HepG2 (cell line): ENCODE results near the gene NEK8. TPM values are rescaled to one million over a fixed set of nuclear protein-coding genes. Genes with fewer than 3 reads are reported as not detected.

ENCODE experiments used
- ATF7 ChIP-seq, 2 experiments: fragments of 450-650 bp in 1 of 2; sonication (generic) in 1 of 2; formaldehyde crosslinking in 1 of 2; IDR thresholded peaks; 2 replicates each; pipeline versions ENCODE4 v1.4.0 to v1.6.1; 2016 to 2020; ENCODE audit warnings: antibody characterized with exemption in 1 of 2, mild to moderate bottlenecking in 1 of 2, missing genetic modification reagents in 1 of 2
- CCAR2 ChIP-seq: fragments of 200-400 bp; formaldehyde crosslinking; optimal IDR thresholded peaks from 2 replicates; pipeline ENCODE3; 2018; ENCODE audit warnings: low read depth, mild to moderate bottlenecking, low read length, moderate library complexity
- FOXK1 ChIP-seq: sonication (generic); formaldehyde crosslinking; IDR thresholded peaks from 2 replicates; pipeline ENCODE4 v1.4.0; 2020; ENCODE audit warnings: low read depth, missing genetic modification reagents, borderline replicate concordance
- MEIS1 ChIP-seq: sonication (generic); formaldehyde crosslinking; IDR thresholded peaks from 2 replicates; pipeline ENCODE4 v1.9.0; 2021; ENCODE audit warnings: mild to moderate bottlenecking, missing genetic modification reagents, moderate library complexity, borderline replicate concordance
- NFRKB ChIP-seq: fragments of 450-650 bp; IDR thresholded peaks from 2 replicates; pipeline ENCODE4 v1.6.1; 2017
- ONECUT2 ChIP-seq: sonication (generic); formaldehyde crosslinking; IDR thresholded peaks from 2 replicates; pipeline ENCODE4 v1.4.0; 2020; ENCODE audit warnings: missing genetic modification reagents
- PHF21A ChIP-seq: sonication (generic); formaldehyde crosslinking; IDR thresholded peaks from 2 replicates; pipeline ENCODE4 v1.5.0; 2020; ENCODE audit warnings: mild to moderate bottlenecking, missing genetic modification reagents
- SKI ChIP-seq: fragments of 450-650 bp; IDR thresholded peaks from one replicate; pipeline ENCODE4 v1.6.1; 2018; ENCODE audit warnings: mild to moderate bottlenecking; ENCODE audit not compliant: partially characterized antibody
- ZBTB34 ChIP-seq: sonication (generic); formaldehyde crosslinking; IDR thresholded peaks from 2 replicates; pipeline ENCODE4 v1.8.0; 2022; ENCODE audit warnings: mild to moderate bottlenecking, missing genetic modification reagents
- ZFP91 ChIP-seq: sonication (generic); formaldehyde crosslinking; IDR thresholded peaks from 2 replicates; pipeline ENCODE4 v1.9.0; 2022; ENCODE audit warnings: missing genetic modification reagents, mild to moderate bottlenecking, borderline replicate concordance
- ZFX ChIP-seq: sonication (generic); formaldehyde crosslinking; IDR thresholded peaks from 2 replicates; pipeline ENCODE4 v1.4.0; 2020; ENCODE audit warnings: mild to moderate bottlenecking, low read depth, missing genetic modification reagents, moderate library complexity
- ZNF142 ChIP-seq: sonication (generic); formaldehyde crosslinking; IDR thresholded peaks from 2 replicates; pipeline ENCODE4 v1.4.0; 2020; ENCODE audit warnings: missing genetic modification reagents
- ZNF44 ChIP-seq: sonication (generic); formaldehyde crosslinking; IDR thresholded peaks from 2 replicates; pipeline ENCODE4 v1.5.1; 2020; ENCODE audit warnings: mild to moderate bottlenecking, missing genetic modification reagents
- ZNF503 ChIP-seq: sonication (generic); formaldehyde crosslinking; IDR thresholded peaks from 2 replicates; pipeline ENCODE4 v1.4.0; 2020; ENCODE audit warnings: missing genetic modification reagents
- ZNF556 ChIP-seq: sonication (generic); formaldehyde crosslinking; IDR thresholded peaks from 2 replicates; pipeline ENCODE4 v1.4.0; 2020; ENCODE audit warnings: mild to moderate bottlenecking, missing genetic modification reagents, borderline replicate concordance
- polyA plus RNA-seq, 8 experiments: library from polyadenylated mRNA; depleted of rRNA in 3 of 8; stranded (reverse) in 7 of 8; unstranded in 1 of 8; fragments of >200 nt; fragmentation: Illumina TruSeq in 4 of 8; extraction: Trizol in 4 of 8; gene quantifications; 2 replicates each; pipeline versions ENCODE4 v1.2.1 to v1.2.3, GENCODE V29; 2011 to 2016; ENCODE audit warnings: low read depth in 4 of 8, missing spikeins in 1 of 8, mixed read lengths in 1 of 8; ENCODE audit not compliant: insufficient read depth in 1 of 8
- total RNA-seq, 5 experiments: library from RNA; depleted of rRNA; stranded (reverse); fragments of >200 nt; fragmentation: Illumina TruSeq; extraction: Trizol; gene quantifications; 2 replicates each; pipeline ENCODE4 v1.2.3, GENCODE V29; 2016; ENCODE audit warnings: low read depth in 1 of 5

NEK8 gene
- total and polyA plus RNA-seq, 2 of the 13 experiments (the other 11 are each of a cell fraction or from before 2014, with no cell fraction given): 5.8 to 13.5 TPM

- TF ChIP-seq CCAR2 (peak; percentile 27), NFRKB (no peak), ZNF556 (CRISPR knock-in tag) (peak; percentile 75; the same call in 1 of the 2 replicates), FOXK1 (CRISPR knock-in tag) (peak; percentile 26; the same call in 1 of the 2 replicates), ZFX (peak; percentile 53), ZBTB34 (CRISPR knock-in tag) (no peak), PHF21A (CRISPR knock-in tag) (no peak; the same call in 1 of the 2 replicates), SKI (peak; percentile 16), ZNF142 (CRISPR knock-in tag) (peak; percentile 85), ZNF44 (no peak), ONECUT2 (no peak), ATF7 (IDR thresholded peaks at IDR 0.05) (no peak), ATF7 (CRISPR knock-in tag; IDR thresholded peaks at IDR 0.05) (no peak), ZNF503 (CRISPR knock-in tag) (peak; percentile 63; the same call in 1 of the 2 replicates), ZFP91 (CRISPR knock-in tag) (no peak), MEIS1 (CRISPR knock-in tag) (peak; percentile 94; the same call in 1 of the 2 replicates)
Measured at GRCh38 chr17:28726627-28727491, 1.7 kb upstream of the NEK8 start (continued).
